Ovary (tissue), 9 donors: Measurements from ENCODE around the gene AFF3. TPM values are rescaled to one million over a fixed set of nuclear protein-coding genes. Genes with fewer than 3 reads are reported as not detected.

ENCODE experiments used
- DNase-seq, 5 donors: peaks; one replicate each; pipeline ENCODE4 v3.0.0-alpha.2; 2019 to 2020
- H3K27ac ChIP-seq, 2 donors: fragments of 200-600 bp; one replicate each; pipeline versions ENCODE4 v1.5.1 to v1.8.0; 2019 to 2022
- H3K27me3 ChIP-seq: fragments of 200-600 bp; one replicate; pipeline ENCODE4 v1.8.0; 2022
- H3K36me3 ChIP-seq: fragments of 200-600 bp; sonication (generic); one replicate; pipeline ENCODE4 v1.5.1; 2019
- H3K4me1 ChIP-seq: one replicate; pipeline ENCODE4 v1.8.1; 2013; ENCODE audit warnings: mild to moderate bottlenecking, moderate library complexity; ENCODE audit not compliant: insufficient read depth
- H3K4me3 ChIP-seq: fragments of 200-600 bp; sonication (generic); one replicate; pipeline ENCODE4 v1.5.1; 2017
- H3K9me3 ChIP-seq, 2 donors: fragments of 200-600 bp in 1 of 2; sonication (generic) in 1 of 2; one replicate each; pipeline versions ENCODE4 v1.5.1 to v1.8.1; 2013 to 2019; ENCODE audit warnings: mild to moderate bottlenecking in 1 of 2, moderate library complexity in 1 of 2
- EP300 ChIP-seq: sonication (generic); formaldehyde crosslinking; IDR thresholded peaks from one replicate; pipeline ENCODE4 v1.6.1; 2017; ENCODE audit warnings: antibody characterized with exemption
- POLR2A ChIP-seq: fragments of 450-650 bp; IDR thresholded peaks from one replicate; pipeline ENCODE4 v1.6.1; 2017; ENCODE audit warnings: antibody characterized with exemption, mild to moderate bottlenecking, moderate library complexity
- WGBS, 3 donors: extraction: QIAGEN DNeasy Blood & Tissue Kit in 1 of 3; methylation state at CpG; one replicate each; pipeline versions ENCODE4 v1.1.5 to v1.1.7; 2013 to 2017; 5-methylcytosine and 5-hydroxymethylcytosine counted together
- intact Hi-C, 4 donors: fragments of 100-400 bp; cut with DNase I; formaldehyde crosslinking; loops; one replicate each; pipeline versions ENCODE4 v1.11.0 to v1.15.1; 2022 to 2023
- polyA plus RNA-seq, 2 donors: library from polyadenylated mRNA; stranded (reverse); fragments of 200-250 nt in 1 of 2; fragments of 350-450 nt in 1 of 2; fragmentation: Illumina TruSeq in 1 of 2; extraction: RNeasy Lipid Tissue Mini Kit (QIAGEN cat#74804) in 1 of 2; gene quantifications; one replicate each; pipeline ENCODE4 v1.2.3, GENCODE V29; 2013 to 2014
- total RNA-seq, 7 donors: library from RNA; depleted of rRNA in 2 of 7; stranded (reverse); fragments of >200 nt in 2 of 7; fragmentation: NEBNext Ultra II Directional in 3 of 7; extraction: Animal tissue kit (Norgen Biotek cat#: 25700) in 3 of 7; gene quantifications; one replicate each; pipeline versions ENCODE4 v1.1.0 to v1.2.4, GENCODE V29; 2016 to 2023
- TF ChIP-seq, protein P1 (sequence below), 3 donors: fragments of 450-650 bp in 2 of 3; fragments of 200-600 bp in 1 of 3; IDR thresholded peaks; one replicate each; pipeline versions ENCODE4 v1.5.1 to v1.8.0; 2016 to 2022; ENCODE audit warnings: antibody characterized with exemption in 3 of 3, mild to moderate bottlenecking in 1 of 3
- donor health status: DM: no; HTN: no; CAD: no; lungs with moderate emphysema.
- donor health status: DM: no; HTN: no; CAD: no.
- donor health status: Bipolar disorder and iron deficiency.
- donor health status: DM: yes; HTN: yes; CAD: no.
- donor health status: DM: no; HTN: no; CAD: no.
- donor health status: DM: yes; HTN: yes; CAD: no.

Gene AFF3
- total and polyA plus RNA-seq, 9 donors = 5.9 to 40.8 (median 25.7) TPM

DNA sequence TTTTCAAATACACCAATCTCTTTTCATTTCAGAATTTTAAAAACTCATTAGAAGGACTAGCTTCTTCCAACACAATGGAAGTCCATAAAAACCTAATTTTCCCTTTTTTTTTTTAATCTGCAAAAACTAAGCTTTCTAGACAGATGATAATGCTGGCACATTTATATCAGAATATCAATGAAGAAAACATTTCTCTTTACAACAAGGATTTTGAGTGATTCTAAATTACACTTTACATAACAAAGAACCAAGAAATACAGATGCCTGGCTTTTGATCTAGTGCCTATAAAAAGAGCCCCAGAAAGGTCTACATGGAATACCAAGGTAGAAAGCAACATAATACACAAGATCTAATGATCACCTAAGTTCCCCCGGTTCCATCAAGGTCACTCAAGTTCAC is 108.0 kb downstream of the AFF3 start:
- H3K4me1 ChIP-seq = peaks cover 2% of the 10 kb centered on the region
- H3K9me3 ChIP-seq = no peaks in the 10 kb centered on the region
- no peak overlapping the region for H3K4me3 ChIP-seq
- TF ChIP-seq POLR2A = no peak
- TF ChIP-seq, protein P1, sequence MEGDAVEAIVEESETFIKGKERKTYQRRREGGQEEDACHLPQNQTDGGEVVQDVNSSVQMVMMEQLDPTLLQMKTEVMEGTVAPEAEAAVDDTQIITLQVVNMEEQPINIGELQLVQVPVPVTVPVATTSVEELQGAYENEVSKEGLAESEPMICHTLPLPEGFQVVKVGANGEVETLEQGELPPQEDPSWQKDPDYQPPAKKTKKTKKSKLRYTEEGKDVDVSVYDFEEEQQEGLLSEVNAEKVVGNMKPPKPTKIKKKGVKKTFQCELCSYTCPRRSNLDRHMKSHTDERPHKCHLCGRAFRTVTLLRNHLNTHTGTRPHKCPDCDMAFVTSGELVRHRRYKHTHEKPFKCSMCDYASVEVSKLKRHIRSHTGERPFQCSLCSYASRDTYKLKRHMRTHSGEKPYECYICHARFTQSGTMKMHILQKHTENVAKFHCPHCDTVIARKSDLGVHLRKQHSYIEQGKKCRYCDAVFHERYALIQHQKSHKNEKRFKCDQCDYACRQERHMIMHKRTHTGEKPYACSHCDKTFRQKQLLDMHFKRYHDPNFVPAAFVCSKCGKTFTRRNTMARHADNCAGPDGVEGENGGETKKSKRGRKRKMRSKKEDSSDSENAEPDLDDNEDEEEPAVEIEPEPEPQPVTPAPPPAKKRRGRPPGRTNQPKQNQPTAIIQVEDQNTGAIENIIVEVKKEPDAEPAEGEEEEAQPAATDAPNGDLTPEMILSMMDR (IDR thresholded peaks at IDR 0.05) = no peak
- TF ChIP-seq EP300 = no peak
- intact Hi-C loops = no loop called here
- no peak overlapping the region for H3K27ac ChIP-seq
- H3K27me3 ChIP-seq = no peaks in the 10 kb centered on the region
- WGBS, 3 donors = 81 to 86% (median 85%) methylated on average over 1 of the region's 1 CpG
- no peak for DNase-seq
- no peaks in the 10 kb centered on the region for H3K36me3 ChIP-seq

DNA sequence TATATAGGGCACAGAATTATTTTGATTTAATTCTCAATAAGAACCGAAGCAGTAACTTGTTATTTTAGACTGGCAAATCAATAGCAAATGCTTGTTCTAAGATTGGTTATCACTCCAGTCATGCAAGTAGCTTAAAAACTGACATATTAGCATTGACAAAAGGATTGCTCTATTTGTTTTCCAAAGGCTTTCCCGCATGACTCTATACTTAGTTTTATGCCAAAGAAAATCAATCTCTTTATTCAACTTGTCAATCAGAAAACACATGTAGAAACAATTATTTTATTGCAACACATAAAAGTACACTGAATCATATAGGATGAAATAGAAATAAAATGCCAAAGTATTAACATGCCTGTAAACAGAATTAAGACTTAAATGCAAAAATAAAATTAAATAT is 108.4 kb downstream of the AFF3 start:
- DNase-seq = no peak
- peaks cover 2% of the 10 kb centered on the region for H3K4me1 ChIP-seq
- WGBS, 3 donors = 73 to 84% (median 78%) methylated on average over 2 of the region's 2 CpGs
- TF ChIP-seq, protein P1 (IDR thresholded peaks at IDR 0.05) = no peak
- TF ChIP-seq POLR2A = no peak
- no peak for TF ChIP-seq EP300
- no peaks in the 10 kb centered on the region for H3K9me3 ChIP-seq
- no peak overlapping the region for H3K4me3 ChIP-seq
- H3K27me3 ChIP-seq = no peaks in the 10 kb centered on the region
- H3K27ac ChIP-seq = no peak overlapping the region
- no peaks in the 10 kb centered on the region for H3K36me3 ChIP-seq
- intact Hi-C loops = no loop called here

DNA sequence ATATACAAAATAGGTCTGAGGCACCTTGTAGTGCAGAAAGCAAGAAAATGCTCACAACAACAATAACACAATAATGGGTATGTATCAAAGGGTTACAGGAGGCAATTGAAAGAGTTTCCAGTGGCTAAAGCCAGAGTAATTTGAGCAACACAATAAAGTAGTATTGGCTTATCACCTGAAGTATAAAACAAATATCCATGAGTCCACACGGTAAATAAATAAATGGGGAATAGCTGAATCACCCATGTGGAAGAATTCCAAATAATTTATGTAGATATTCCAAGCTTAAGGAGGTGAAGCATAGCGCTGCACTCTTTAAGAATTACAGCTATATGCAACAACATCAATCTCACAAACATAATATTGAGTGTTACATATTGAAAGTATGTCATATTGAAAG is 110.8 kb downstream of the AFF3 start:
- Histone ChIP-seq H3K36me3 (no peaks in the 10 kb centered on the region), H3K9me3 (no peaks in the 10 kb centered on the region), H3K4me3 (no peak overlapping the region), H3K27me3 (no peaks in the 10 kb centered on the region), H3K27ac (no peak overlapping the region), H3K4me1 (peaks cover 2% of the 10 kb centered on the region)
- intact Hi-C loops = no loop called here
- WGBS, 3 donors = 71 to 82% (median 81%) methylated on average over 2 of the region's 2 CpGs
- no peak for DNase-seq
- no peak for TF ChIP-seq EP300
- no peak for TF ChIP-seq POLR2A
- TF ChIP-seq, protein P1 (IDR thresholded peaks at IDR 0.05) = no peak

DNA sequence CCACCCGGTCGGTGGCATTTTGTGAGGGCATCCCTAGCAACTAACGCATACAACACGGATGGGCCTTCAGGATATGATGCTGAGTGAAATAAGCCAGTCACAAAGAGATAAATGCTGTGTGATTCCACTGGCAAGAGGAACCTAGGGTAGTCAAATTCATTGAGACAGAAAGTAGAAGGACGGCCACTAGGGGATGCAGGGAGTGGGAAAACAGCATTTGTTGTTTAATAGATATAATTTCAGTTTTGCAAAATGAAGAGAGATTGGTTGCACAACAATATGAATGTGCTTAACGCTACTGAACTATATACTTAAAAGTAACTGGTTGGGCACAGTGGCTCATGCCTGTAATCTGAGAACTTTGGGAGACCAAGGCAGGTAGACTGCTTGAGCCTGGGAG is 112.9 kb downstream of the AFF3 start:
- Histone ChIP-seq H3K27me3 (no peaks in the 10 kb centered on the region), H3K9me3 (no peaks in the 10 kb centered on the region), H3K4me3 (no peak overlapping the region), H3K27ac (no peak overlapping the region), H3K36me3 (no peaks in the 10 kb centered on the region), H3K4me1 (peaks cover 2% of the 10 kb centered on the region)
- no peak for DNase-seq
- TF ChIP-seq, protein P1 (IDR thresholded peaks at IDR 0.05) = no peak
- TF ChIP-seq POLR2A (no peak), EP300 (no peak)
- intact Hi-C loops = no loop called here
- 93 to 97% (median 96%) methylated on average over 6 of the region's 6 CpGs for WGBS, 3 donors
